KBM-7 (cell line): ENCODE measurements around the gene PDS5B.

Experiments
- DNase-seq: peaks from one replicate; pipeline ENCODE4 v3.0.0-alpha.2; 2015
- in situ Hi-C: fragments of 300-500 bp; cut with MboI; formaldehyde crosslinking; loops from 2 replicates; pipeline ENCODE4 v1.14.3; 2020; ENCODE audit warnings: low sequenced_read_pairs, low pct_unique_long_range_greater_than_20kb, mixed read lengths

Gene PDS5B

GRCh38 chr13:32588736-32589135 lies 2.5 kb downstream of the PDS5B start:
- in situ Hi-C loops, result no loop called here
- DNase-seq, result peak; percentile 9

GRCh38 chr13:32589471-32589870 lies 3.2 kb downstream of the PDS5B start:
- no peak for DNase-seq
- in situ Hi-C loops, result no loop called here

GRCh38 chr13:32590266-32590665 lies 4.0 kb downstream of the PDS5B start:
- in situ Hi-C loops, result no loop called here
- DNase-seq, result peak; percentile 19

GRCh38 chr13:32592082-32592481 lies 5.8 kb downstream of the PDS5B start:
- DNase-seq, result no peak
- in situ Hi-C loops, result no loop called here

GRCh38 chr13:32594157-32594738 lies 8.0 kb downstream of the PDS5B start:
- no peak for DNase-seq
- in situ Hi-C loops, result no loop called here

- no peak for DNase-seq
- in situ Hi-C loops, result no loop called here
Measured at GRCh38 chr13:32595306-32595705, 9.1 kb downstream of the PDS5B start.

GRCh38 chr13:32600890-32601289 lies 14.6 kb downstream of the PDS5B start:
- peak; percentile 41 for DNase-seq
- in situ Hi-C loops, result no loop called here

- no peak for DNase-seq
- in situ Hi-C loops, result no loop called here
Measured at GRCh38 chr13:32609428-32609827, 23.2 kb downstream of the PDS5B start.

- in situ Hi-C loops, result no loop called here
- DNase-seq, result no peak
Measured at GRCh38 chr13:32610538-32610937, 24.3 kb downstream of the PDS5B start.

- in situ Hi-C loops, result no loop called here
- DNase-seq, result no peak
Measured at GRCh38 chr13:32610977-32611376, 24.7 kb downstream of the PDS5B start.

GRCh38 chr13:32616883-32617511 lies 30.7 kb downstream of the PDS5B start:
- DNase-seq, result no peak
- in situ Hi-C loops, result no loop called here

- DNase-seq, result no peak
- in situ Hi-C loops, result no loop called here
Measured at GRCh38 chr13:32622827-32623226, 36.6 kb downstream of the PDS5B start.

GRCh38 chr13:32624441-32624840 lies 38.2 kb downstream of the PDS5B start:
- no peak for DNase-seq
- in situ Hi-C loops, result no loop called here

GRCh38 chr13:32627793-32628192 lies 41.5 kb downstream of the PDS5B start:
- DNase-seq, result no peak
- in situ Hi-C loops, result no loop called here

GRCh38 chr13:32629313-32629712 lies 43.1 kb downstream of the PDS5B start:
- DNase-seq, result no peak
- in situ Hi-C loops, result no loop called here

- in situ Hi-C loops, result no loop called here
- DNase-seq, result no peak
Measured at GRCh38 chr13:32629866-32630265, 43.6 kb downstream of the PDS5B start.

- in situ Hi-C loops, result no loop called here
Measured at GRCh38 chr13:32632343-32632909, 46.2 kb downstream of the PDS5B start.

GRCh38 chr13:32636711-32637110 lies 50.5 kb downstream of the PDS5B start:
- in situ Hi-C loops, result no loop called here
- DNase-seq, result no peak

More at GRCh38 chr13:32632343-32632909, 46.2 kb downstream of the PDS5B start:
- no peak for DNase-seq

- no peak for DNase-seq
- in situ Hi-C loops, result no loop called here
Measured at GRCh38 chr13:32638739-32639138, 52.5 kb downstream of the PDS5B start.

GRCh38 chr13:32639502-32640105 lies 53.4 kb downstream of the PDS5B start:
- in situ Hi-C loops, result no loop called here
- DNase-seq, result peak; percentile 62
